Mesothelial cell of epicardium (in vitro differentiated cells): ENCODE data around the gene CCDC88A. TPM values are rescaled to one million over a fixed set of nuclear protein-coding genes. Genes with fewer than 3 reads are reported as not detected.

Experiments used
- DNase-seq, 2 experiments: peaks; one replicate each; pipeline ENCODE4 v3.0.0; 2021; ENCODE audit warnings: low spot score in 2 of 2; ENCODE audit not compliant: unreplicated experiment in 2 of 2
- H3K27ac Mint-ChIP-seq: 2 replicates; pipeline ENCODE4 v1.8.0; 2021; ENCODE audit warnings: mixed read lengths
- H3K27me3 Mint-ChIP-seq: 2 replicates; pipeline ENCODE4 v1.8.0; 2021; ENCODE audit warnings: low read depth, mixed read lengths
- H3K36me3 Mint-ChIP-seq: 2 replicates; pipeline ENCODE4 v1.8.0; 2021; ENCODE audit warnings: mixed read lengths
- H3K4me1 Mint-ChIP-seq: 2 replicates; pipeline ENCODE4 v1.8.0; 2021; ENCODE audit warnings: mixed read lengths
- H3K4me3 Mint-ChIP-seq: 2 replicates; pipeline ENCODE4 v1.8.0; 2021; ENCODE audit warnings: mild to moderate bottlenecking, moderate library complexity, mixed read lengths
- H3K9me3 Mint-ChIP-seq: 2 replicates; pipeline ENCODE4 v1.8.0; 2021; ENCODE audit warnings: mixed read lengths
- total RNA-seq: library from RNA; stranded (reverse); gene quantifications from 3 replicates; pipeline ENCODE4 v1.2.1, GENCODE V29; 2021
- TF ChIP-seq, protein P1 (sequence below): fragments of 200-600 bp; sonication (generic); IDR thresholded peaks from one replicate; pipeline ENCODE4 v1.5.0; 2021; ENCODE audit warnings: antibody characterized with exemption; ENCODE audit not compliant: unreplicated experiment

The CCDC88A gene
- total RNA-seq, 1 donor from 2014 or later: 60.1 TPM

DNA sequence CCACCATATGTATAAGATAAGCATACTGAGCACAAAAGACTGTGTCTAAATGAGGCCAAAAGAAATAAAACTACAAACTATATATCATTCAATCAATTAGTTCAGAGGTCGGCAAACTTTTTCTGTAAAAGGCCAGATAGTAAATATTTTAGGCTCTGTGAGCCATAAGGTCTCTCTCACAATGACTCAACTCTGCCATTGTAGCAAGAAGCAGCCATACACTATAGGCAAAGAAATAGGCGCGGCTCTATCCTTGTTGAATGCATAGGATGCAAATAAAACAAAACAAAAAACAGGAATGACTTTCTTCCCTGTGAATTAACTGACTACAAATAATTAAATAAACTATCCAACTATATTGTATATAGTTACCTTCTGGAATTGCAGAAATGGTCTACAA, 8.6 kb upstream of the CCDC88A start:
- DNase-seq: no peak
- Mint-ChIP-seq H3K4me1 (peaks cover 11% of the 10 kb centered on the region), H3K27me3 (no peaks in the 10 kb centered on the region), H3K36me3 (no peaks in the 10 kb centered on the region), H3K4me3 (no peak overlapping the region), H3K27ac (no peak overlapping the region), H3K9me3 (no peaks in the 10 kb centered on the region)
- TF ChIP-seq, protein P1, sequence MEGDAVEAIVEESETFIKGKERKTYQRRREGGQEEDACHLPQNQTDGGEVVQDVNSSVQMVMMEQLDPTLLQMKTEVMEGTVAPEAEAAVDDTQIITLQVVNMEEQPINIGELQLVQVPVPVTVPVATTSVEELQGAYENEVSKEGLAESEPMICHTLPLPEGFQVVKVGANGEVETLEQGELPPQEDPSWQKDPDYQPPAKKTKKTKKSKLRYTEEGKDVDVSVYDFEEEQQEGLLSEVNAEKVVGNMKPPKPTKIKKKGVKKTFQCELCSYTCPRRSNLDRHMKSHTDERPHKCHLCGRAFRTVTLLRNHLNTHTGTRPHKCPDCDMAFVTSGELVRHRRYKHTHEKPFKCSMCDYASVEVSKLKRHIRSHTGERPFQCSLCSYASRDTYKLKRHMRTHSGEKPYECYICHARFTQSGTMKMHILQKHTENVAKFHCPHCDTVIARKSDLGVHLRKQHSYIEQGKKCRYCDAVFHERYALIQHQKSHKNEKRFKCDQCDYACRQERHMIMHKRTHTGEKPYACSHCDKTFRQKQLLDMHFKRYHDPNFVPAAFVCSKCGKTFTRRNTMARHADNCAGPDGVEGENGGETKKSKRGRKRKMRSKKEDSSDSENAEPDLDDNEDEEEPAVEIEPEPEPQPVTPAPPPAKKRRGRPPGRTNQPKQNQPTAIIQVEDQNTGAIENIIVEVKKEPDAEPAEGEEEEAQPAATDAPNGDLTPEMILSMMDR: no peak

GRCh38 chr2:55425431-55425831, 5.8 kb upstream of the CCDC88A start:
- Mint-ChIP-seq H3K4me3 (no peak overlapping the region), H3K27ac (no peak overlapping the region), H3K9me3 (no peaks in the 10 kb centered on the region), H3K36me3 (no peaks in the 10 kb centered on the region), H3K4me1 (peaks cover 5% of the 10 kb centered on the region), H3K27me3 (peaks cover 5% of the 10 kb centered on the region)
- TF ChIP-seq, protein P1: no peak
- DNase-seq: no peak

DNA sequence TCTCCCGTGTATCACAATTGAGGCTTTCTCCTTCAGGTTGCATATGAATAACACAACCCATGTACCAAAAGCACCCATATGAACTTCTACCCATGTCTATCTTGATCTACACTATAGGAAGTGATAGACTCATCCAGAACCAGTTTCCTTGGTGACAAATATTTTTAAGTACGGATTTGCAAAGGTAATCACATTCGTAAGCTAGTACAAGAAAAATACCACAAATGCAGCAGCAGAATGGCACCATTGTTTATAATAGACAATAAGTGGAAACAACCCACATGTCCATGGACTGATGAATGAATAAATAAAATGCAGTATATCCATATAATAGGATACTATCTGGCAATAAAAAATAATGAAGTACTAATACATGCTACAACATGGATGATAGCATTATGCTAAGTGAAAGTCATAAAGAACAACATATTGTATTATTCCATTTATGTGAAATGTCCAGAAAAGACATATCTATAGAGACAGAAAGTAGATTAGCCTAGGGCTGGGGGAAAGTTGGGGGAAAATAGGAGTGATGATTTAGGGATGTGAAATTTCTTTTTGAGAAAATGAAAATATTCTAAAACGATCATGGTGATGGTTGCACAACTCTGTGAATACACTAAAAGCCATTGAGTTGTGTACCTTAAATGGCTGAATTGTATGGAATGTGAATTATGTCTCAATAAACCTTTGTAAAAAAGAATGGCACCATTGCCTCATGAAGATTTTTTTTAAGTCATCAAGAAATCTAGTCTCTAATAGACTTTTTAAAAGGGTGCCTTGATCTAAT, 3.4 kb upstream of the CCDC88A start:
- Mint-ChIP-seq H3K27ac (no peak overlapping the region), H3K9me3 (no peaks in the 10 kb centered on the region), H3K4me3 (no peak overlapping the region), H3K27me3 (peaks cover 5% of the 10 kb centered on the region), H3K4me1 (peaks cover 14% of the 10 kb centered on the region), H3K36me3 (no peaks in the 10 kb centered on the region)
- TF ChIP-seq, protein P1: no peak
- DNase-seq: no peak

- DNase-seq: no peak
- Mint-ChIP-seq H3K4me3 (peak overlapping the region; percentile 36), H3K36me3 (no peaks in the 10 kb centered on the region)
Observed at GRCh38 chr2:55421326-55421725, 1.7 kb upstream of the CCDC88A start.

GRCh38 chr2:55420871-55421270, 1.2 kb upstream of the CCDC88A start:
- no peak for DNase-seq
- Mint-ChIP-seq H3K36me3 (no peaks in the 10 kb centered on the region), H3K4me3 (peak overlapping the region; percentile 19), H3K9me3 (no peaks in the 10 kb centered on the region), H3K4me1 (peaks cover 24% of the 10 kb centered on the region), H3K27ac (no peak overlapping the region), H3K27me3 (peaks cover 5% of the 10 kb centered on the region)
- TF ChIP-seq, protein P1: no peak

More at GRCh38 chr2:55421326-55421725, 1.7 kb upstream of the CCDC88A start:
- Mint-ChIP-seq H3K9me3 (no peaks in the 10 kb centered on the region), H3K27ac (no peak overlapping the region), H3K27me3 (peaks cover 5% of the 10 kb centered on the region), H3K4me1 (peaks cover 21% of the 10 kb centered on the region)
- TF ChIP-seq, protein P1: no peak

- no peaks in the 10 kb centered on the region for H3K9me3 Mint-ChIP-seq
- peaks cover 5% of the 10 kb centered on the region for H3K27me3 Mint-ChIP-seq
- peaks cover 25% of the 10 kb centered on the region for H3K4me1 Mint-ChIP-seq
- TF ChIP-seq, protein P1: no peak
- H3K4me3 Mint-ChIP-seq: peak overlapping the region; percentile 86
- peak overlapping the region; percentile 43 for H3K27ac Mint-ChIP-seq
- H3K36me3 Mint-ChIP-seq: no peaks in the 10 kb centered on the region
- DNase-seq: no peak
Observed at GRCh38 chr2:55420439-55420725, 726 bp upstream of the CCDC88A start.
